K562 (cell line): ENCODE data around the gene TRPM4. TPM values are rescaled to one million over a fixed set of nuclear protein-coding genes. Genes with fewer than 3 reads are reported as not detected.

Experiments
- ATAC-seq: fragments of 200-7000 bp; cut with Tn5 transposase; 3 replicates; pipeline ENCODE4 v1.9.1; 2020; ENCODE audit warnings: moderate library complexity
- BruUV-seq: library from RNA; stranded (reverse); fragments of 400-500 nt; replicated peaks from 2 replicates; lab custom pipeline; 2021; lab: Mats Ljungman, UMichigan
- CTCF ChIA-PET: fragments of 300-600 bp; formaldehyde crosslinking; extraction: SDS; loops from one replicate; lab custom pipeline; 2021; ENCODE audit warnings: low intra/inter-chr PET ratio; lab: Yijun Ruan, JAX
- POLR2A ChIA-PET: fragments of 300-600, 350-650 bp; sonication (Branson Sonifier 250); formaldehyde crosslinking; extraction: SDS; loops from one replicate; lab custom pipeline; 2021; ENCODE audit warnings: antibody characterized with exemption, inconsistent platforms; lab: Yijun Ruan, JAX
- DNase-seq, 4 experiments: peaks; one replicate each; pipeline versions ENCODE4 v3.0.0 to v3.0.0-alpha.2; 2011 to 2018; ENCODE audit warnings: low spot score in 3 of 4, mixed read lengths in 3 of 4; ENCODE audit errors: extremely low read depth in 1 of 4
- FAIRE-seq: peaks from 2 replicates; lab custom pipeline; 2011; peaks lifted over from hg19 to GRCh38; lab: Jason Lieb, UNC
- H2AFZ ChIP-seq: 2 replicates; pipeline ENCODE4 v1.6.0; 2011; ENCODE audit warnings: low read depth, low read length, control low read depth, inconsistent platforms
- H3K27ac ChIP-seq: fragments of 200-600 bp; 3 replicates; pipeline ENCODE4 v1.8.0; 2011; ENCODE audit warnings: low read depth, mild to moderate bottlenecking, control low read depth, inconsistent platforms, low read length, moderate library complexity, mixed read lengths; ENCODE audit errors: extremely low read depth
- H3K27me3 ChIP-seq, 2 experiments: fragments of 300-600 bp in 1 of 2; 2 replicates in 1 of 2; 3 replicates in 1 of 2; pipeline versions ENCODE4 v1.6.0 to v1.8.0; 2011; ENCODE audit warnings: inconsistent platforms in 2 of 2, low read length in 2 of 2, mild to moderate bottlenecking in 1 of 2, mixed read lengths in 1 of 2, moderate library complexity in 1 of 2; ENCODE audit not compliant: control insufficient read depth in 2 of 2, insufficient read depth in 2 of 2
- H3K36me3 ChIP-seq: fragments of 300-600 bp; 3 replicates; pipeline ENCODE4 v1.8.0; 2011; ENCODE audit warnings: mild to moderate bottlenecking, low read length, inconsistent platforms; ENCODE audit not compliant: control insufficient read depth, insufficient read depth
- H3K4me1 ChIP-seq, 2 experiments: fragments of 200-600 bp in 1 of 2; replicated peaks in 1 of 2; 2 replicates in 1 of 2; 3 replicates in 1 of 2; pipeline versions ENCODE4 v1.5.1 to v1.8.0; 2011; ENCODE audit warnings: inconsistent platforms in 2 of 2, low read length in 2 of 2, mild to moderate bottlenecking in 1 of 2, mixed read lengths in 1 of 2, moderate library complexity in 1 of 2; ENCODE audit not compliant: control insufficient read depth in 2 of 2, insufficient read depth in 2 of 2
- H3K4me2 ChIP-seq: 2 replicates; pipeline ENCODE4 v1.6.1; 2011; ENCODE audit warnings: low read length, control low read depth, inconsistent platforms, mixed read lengths; ENCODE audit not compliant: insufficient read depth
- H3K4me3 ChIP-seq: fragments of 200-600 bp; sonication (generic), shearing (Covaris generic); 2 replicates; pipeline ENCODE4 v1.5.1; 2016; ENCODE audit warnings: control low read depth, inconsistent platforms
- H3K79me2 ChIP-seq: fragments of 200-600 bp; 3 replicates; pipeline ENCODE4 v1.8.0; 2011; ENCODE audit warnings: low read length, inconsistent platforms; ENCODE audit not compliant: control insufficient read depth, insufficient read depth
- H3K9ac ChIP-seq, 2 experiments: 2 replicates each; pipeline versions ENCODE4 v1.6.0 to v1.6.1; 2011; ENCODE audit warnings: low read depth in 2 of 2, low read length in 2 of 2, control low read depth in 1 of 2, inconsistent platforms in 1 of 2, mild to moderate bottlenecking in 1 of 2, mixed read lengths in 1 of 2; ENCODE audit not compliant: insufficient read depth in 1 of 2
- H3K9me1 ChIP-seq: one replicate; pipeline ENCODE4 v1.6.0; 2011; ENCODE audit warnings: inconsistent platforms, mild to moderate bottlenecking, low read length, moderate library complexity; ENCODE audit not compliant: control insufficient read depth, insufficient read depth
- H3K9me3 ChIP-seq: replicated peaks from 2 replicates; pipeline ENCODE4 v1.5.1; 2011; ENCODE audit warnings: low read depth, low read length, inconsistent platforms; ENCODE audit not compliant: control insufficient read depth, insufficient read depth
- H4K20me1 ChIP-seq: replicated peaks from 2 replicates; pipeline ENCODE4 v1.6.1; 2011; ENCODE audit warnings: low read length, inconsistent platforms, mixed read lengths; ENCODE audit not compliant: control insufficient read depth, insufficient read depth
- BHLHE40 ChIP-seq: IDR thresholded peaks from 2 replicates; pipeline ENCODE4 v1.6.1; 2011; ENCODE audit warnings: low read length, improper control_type of control experiment
- ELK3 ChIP-seq: fragments of 450-650 bp; formaldehyde crosslinking; IDR thresholded peaks from 2 replicates; pipeline ENCODE4 v1.4.0; 2020; ENCODE audit warnings: mild to moderate bottlenecking
- ETV5 ChIP-seq: sonication (generic); formaldehyde crosslinking; IDR thresholded peaks from 2 replicates; pipeline ENCODE4 v1.4.0; 2020; ENCODE audit warnings: low read depth, mild to moderate bottlenecking, missing genetic modification reagents
- GATAD2A ChIP-seq: fragments of 450-650 bp; IDR thresholded peaks from 2 replicates; pipeline ENCODE4 v1.6.1; 2017
- HMBOX1 ChIP-seq: sonication (generic); IDR thresholded peaks from 2 replicates; pipeline ENCODE4 v1.6.1; 2016
- KHSRP ChIP-seq: fragments of 450-650 bp; IDR thresholded peaks from 2 replicates; pipeline ENCODE4 v1.6.1; 2017
- NKRF ChIP-seq: fragments of 450-650 bp; IDR thresholded peaks from 2 replicates; pipeline ENCODE4 v1.6.1; 2016; ENCODE audit warnings: borderline replicate concordance
- PBX2 ChIP-seq, 2 experiments: IDR thresholded peaks in 1 of 2; conservative IDR thresholded peaks in 1 of 2; 2 replicates each; pipeline ENCODE4 v1.6.1; 2016; ENCODE audit warnings: low read depth in 2 of 2, mild to moderate bottlenecking in 1 of 2, missing compliant biosample characterization in 1 of 2, missing genetic modification characterization in 1 of 2, moderate library complexity in 1 of 2
- PHF8 ChIP-seq: fragments of 200-600 bp; sonication (generic); IDR thresholded peaks from 2 replicates; pipeline ENCODE4 v1.6.1; 2012; ENCODE audit warnings: mixed run types, mild to moderate bottlenecking, inconsistent platforms, low read length, moderate library complexity, borderline replicate concordance
- POLR2AphosphoS5 ChIP-seq: IDR thresholded peaks from 2 replicates; pipeline ENCODE4 v1.6.1; 2011; ENCODE audit warnings: mild to moderate bottlenecking, low read depth, low read length, moderate library complexity; ENCODE audit not compliant: control insufficient read depth, insufficient read depth
- RBFOX2 ChIP-seq: fragments of 200-400 bp; formaldehyde crosslinking; IDR thresholded peaks from 2 replicates; pipeline ENCODE4 v1.6.1; 2017; ENCODE audit warnings: low read depth, mild to moderate bottlenecking, low read length, moderate library complexity
- ZNF3 ChIP-seq: fragments of 250-450 bp; sonication (Bioruptor Pico); IDR thresholded peaks from 2 replicates; pipeline ENCODE4 v1.5.0; 2021; ENCODE audit warnings: mild to moderate bottlenecking, moderate library complexity
- ZNF507 ChIP-seq: conservative IDR thresholded peaks from 2 replicates; pipeline ENCODE4 v1.6.1; 2017; ENCODE audit warnings: missing genetic modification characterization, missing compliant biosample characterization
- WGBS: fragments of 100-300 bp; shearing (Covaris generic); methylation state at CpG from one replicate; pipeline ENCODE4 v1.1.6; 2016; ENCODE audit warnings: low coverage, mixed read lengths; ENCODE audit not compliant: insufficient coverage; ENCODE audit errors: missing lambda C conversion rate; 5-methylcytosine and 5-hydroxymethylcytosine counted together
- in situ Hi-C: fragments of 300-500 bp; cut with MboI; formaldehyde crosslinking; loops from 4 replicates; pipeline ENCODE4 v1.15.0; 2018; ENCODE audit warnings: inconsistent platforms, mixed read lengths
- intact Hi-C: fragments of 100-400 bp; cut with micrococcal nuclease; formaldehyde crosslinking; loops from 2 replicates; pipeline ENCODE4 v1.14.2; 2022
- polyA plus RNA-seq, 8 experiments: library from polyadenylated mRNA; depleted of rRNA in 4 of 8; stranded (reverse) in 5 of 8; unstranded in 3 of 8; fragments of >200 nt; fragmentation: Nextera tagmentation in 2 of 8; fragmentation: Illumina TruSeq in 1 of 8; extraction: Ambion mirVana in 2 of 8; extraction: Trizol in 1 of 8; gene quantifications; 2 replicates each; pipeline versions ENCODE4 v1.2.1 to v1.2.3, GENCODE V29; 2011 to 2014; ENCODE audit warnings: inconsistent platforms in 1 of 8, missing spikeins in 1 of 8
- total RNA-seq, 7 experiments: library from RNA; depleted of rRNA in 6 of 7; stranded (reverse); fragments of >200 nt in 6 of 7; fragmentation: Illumina TruSeq in 2 of 7; extraction: Trizol in 2 of 7; gene quantifications; 2 replicates each; pipeline versions ENCODE4 v1.2.1 to v1.2.3, GENCODE V29; 2011 to 2021; ENCODE audit warnings: low replicate concordance in 1 of 7

TRPM4 gene
- total and polyA plus RNA-seq, 9 of the 15 experiments (the other 6 are each of a cell fraction or from before 2014, with no cell fraction given) = 6.5 to 45.4 (median 15.2) TPM

- peaks cover 44 to 89% of the 10 kb centered on the region in 2 experiments for H3K4me1 ChIP-seq
- ChIA-PET CTCF (interaction anchor here (0.6 kb wide), 1 partner anchor 24 kb away, joined by 4 read pairs; no protein-coding TSS in a partner anchor), POLR2A (interaction anchor here (0.6 to 2.0 kb wide), 16 partner anchors 11 to 654 kb away, joined by 3 to 15 read pairs (median 4); partner anchors contain the start of genes CGB7 and LIN7B)
- FAIRE-seq = peak; percentile 85
- H3K9me3 ChIP-seq = no peaks in the 10 kb centered on the region
- peak overlapping the region; percentile 50 for H2AFZ ChIP-seq
- peak; percentile 70 for ATAC-seq
- peak; percentile 76 to 94 (median 84) for DNase-seq
- H3K79me2 ChIP-seq = peaks cover 42% of the 10 kb centered on the region; the same call in 2 of the 3 replicates
- no peaks in the 10 kb centered on the region for H3K27me3 ChIP-seq
- H3K36me3 ChIP-seq = no peaks in the 10 kb centered on the region
- intact Hi-C loops = loop anchor here (5.0 to 10.0 kb wide), 3 partner anchors 156 to 818 kb away; partner anchors contain the start of genes GYS1, RUVBL2 and SLC17A7
- 0% methylated on average over 47 of the region's 75 CpGs for WGBS
- peak overlapping the region; percentile 86 to 98 for H3K9ac ChIP-seq
- peak overlapping the region; percentile 54 for H3K4me3 ChIP-seq
- in situ Hi-C loops = no loop called here
- TSS peak; percentile 87 for BruUV-seq
- H4K20me1 ChIP-seq = peaks cover 5% of the 10 kb centered on the region; the same call in 1 of the 2 replicates
- peak overlapping the region; percentile 99 for H3K4me2 ChIP-seq
- H3K9me1 ChIP-seq = no peaks in the 10 kb centered on the region
- peak overlapping the region; percentile 89 for H3K27ac ChIP-seq
- TF ChIP-seq HMBOX1 = no peak
- TF ChIP-seq BHLHE40 = peak; percentile 82
- TF ChIP-seq PHF8 = peak; percentile 49; the same call in 1 of the 2 replicates
- TF ChIP-seq ZNF507 (tag) = no peak
- TF ChIP-seq GATAD2A = peak; percentile 88; the same call in 1 of the 2 replicates
- TF ChIP-seq PBX2 (CRISPR knock-in tag; IDR thresholded peaks at IDR 0.05; ENCODE audit: low read depth) = no peak
- TF ChIP-seq PBX2 (tag; conservative IDR thresholded peaks at IDR 0.05; ENCODE audit: low read depth) = peak; percentile 61
- no peak for TF ChIP-seq ZNF3
- TF ChIP-seq RBFOX2 = peak; percentile 87
- TF ChIP-seq NKRF = peak; percentile 36; the same call in 1 of the 2 replicates
- peak; percentile 13; the same call in 1 of the 2 replicates for TF ChIP-seq POLR2AphosphoS5
- TF ChIP-seq ETV5 = peak; percentile 40; the same call in 1 of the 2 replicates
- TF ChIP-seq ELK3 = no peak
- TF ChIP-seq KHSRP = no peak
Observed at GRCh38 chr19:49150106-49150943, 7.3 kb upstream of the TRPM4 start.
